ENCODE data around the gene DHRS7. TPM values are rescaled to one million over a fixed set of nuclear protein-coding genes. Genes with fewer than 3 reads are reported as not detected.
A peak's percentile ranks its signal among the peaks of the same experiment; 100 is the strongest.

Gene DHRS7
- total and polyA plus RNA-seq, 9 of the 15 experiments (the other 6 are each of a cell fraction or from before 2014, with no cell fraction given), result 10.2 to 20.1 (median 15.7) TPM

DNA sequence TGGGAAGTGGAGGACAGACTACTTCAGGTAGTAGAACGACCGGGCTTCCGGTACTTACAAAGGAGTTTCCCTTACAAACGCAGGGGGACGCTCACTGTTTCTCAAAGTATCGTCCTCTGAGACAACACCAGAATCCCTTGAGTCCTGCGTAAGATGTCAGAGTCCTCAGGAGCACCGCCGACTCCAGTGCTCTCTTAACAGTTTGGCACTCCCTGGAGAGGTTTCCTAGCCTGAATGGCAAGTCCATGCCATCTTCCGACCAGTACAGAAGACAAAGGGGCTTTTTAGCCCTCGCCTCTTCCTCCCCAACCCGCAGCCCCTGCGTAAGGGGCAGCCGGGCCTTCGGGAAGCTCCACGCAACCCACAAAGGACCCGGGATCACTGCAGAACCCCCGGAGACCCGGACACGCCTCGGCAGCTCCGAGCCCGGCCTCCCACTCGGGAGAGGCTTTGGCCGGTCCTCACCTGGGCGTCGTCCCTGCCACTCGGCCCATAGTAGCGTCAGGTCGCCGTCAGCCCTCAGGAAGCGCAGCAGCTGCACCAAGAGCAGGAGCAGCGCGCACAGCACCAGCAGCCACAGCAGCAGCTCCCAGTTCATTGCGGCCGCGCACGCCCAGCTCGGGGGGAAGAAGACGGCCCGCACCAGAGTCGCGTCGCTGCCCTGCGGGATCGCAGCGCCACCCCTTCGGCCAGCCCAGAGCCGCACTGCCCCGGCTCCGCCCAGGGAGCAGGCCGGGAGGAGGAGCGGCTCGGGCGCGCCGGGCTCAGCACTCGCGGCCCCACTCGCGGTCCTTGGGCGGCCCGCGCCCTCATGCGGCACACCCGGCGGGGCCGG is at the start of gene DHRS7 (continued):
- TF ChIP-seq SIX5 (IDR thresholded peaks at IDR 0.05; ENCODE audit: borderline replicate concordance in 1 of 2, insufficient read depth in 1 of 2, low read depth in 1 of 2, low read length in 2 of 2), result no peak
- no peak for TF ChIP-seq LEF1 (IDR thresholded peaks at IDR 0.05)
- TF ChIP-seq HMG20A (CRISPR knock-in tag; conservative IDR thresholded peaks at IDR 0.05), result no peak
- no peak for TF ChIP-seq ZFP30 (CRISPR knock-in tag; IDR thresholded peaks at IDR 0.05; ENCODE audit: borderline replicate concordance)
- TF ChIP-seq PYGO2 (tag; IDR thresholded peaks at IDR 0.05), result no peak
- TF ChIP-seq KLF13 (tag; IDR thresholded peaks at IDR 0.05; ENCODE audit: borderline replicate concordance, low read depth), result no peak
- peak; percentile 51 for TF ChIP-seq TBP (optimal IDR thresholded peaks at IDR 0.05; ENCODE audit: low read depth, low read length)
- TF ChIP-seq TAL1 (IDR thresholded peaks at IDR 0.05), result no peak
- TF ChIP-seq SMAD1 (IDR thresholded peaks at IDR 0.05; ENCODE audit: low read depth, low read length, partially characterized antibody), result no peak
- TF ChIP-seq, protein P1, sequence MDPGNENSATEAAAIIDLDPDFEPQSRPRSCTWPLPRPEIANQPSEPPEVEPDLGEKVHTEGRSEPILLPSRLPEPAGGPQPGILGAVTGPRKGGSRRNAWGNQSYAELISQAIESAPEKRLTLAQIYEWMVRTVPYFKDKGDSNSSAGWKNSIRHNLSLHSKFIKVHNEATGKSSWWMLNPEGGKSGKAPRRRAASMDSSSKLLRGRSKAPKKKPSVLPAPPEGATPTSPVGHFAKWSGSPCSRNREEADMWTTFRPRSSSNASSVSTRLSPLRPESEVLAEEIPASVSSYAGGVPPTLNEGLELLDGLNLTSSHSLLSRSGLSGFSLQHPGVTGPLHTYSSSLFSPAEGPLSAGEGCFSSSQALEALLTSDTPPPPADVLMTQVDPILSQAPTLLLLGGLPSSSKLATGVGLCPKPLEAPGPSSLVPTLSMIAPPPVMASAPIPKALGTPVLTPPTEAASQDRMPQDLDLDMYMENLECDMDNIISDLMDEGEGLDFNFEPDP (CRISPR knock-in tag; IDR thresholded peaks at IDR 0.05), result no peak
- TF ChIP-seq ZNF75A (CRISPR knock-in tag; IDR thresholded peaks at IDR 0.05), result no peak
- no peak for TF ChIP-seq PHB2 (IDR thresholded peaks at IDR 0.05; ENCODE audit: low read depth)
- no peak for TF ChIP-seq LCOR (CRISPR knock-in tag; IDR thresholded peaks at IDR 0.05)
- TF ChIP-seq GTF2A2 (tag; IDR thresholded peaks at IDR 0.05), result no peak
- no peak for TF ChIP-seq SMARCA5 (IDR thresholded peaks at IDR 0.05)
- TF ChIP-seq ASH1L (IDR thresholded peaks at IDR 0.05; ENCODE audit: borderline replicate concordance, low read depth, partially characterized antibody), result no peak
- TF ChIP-seq RB1 (IDR thresholded peaks at IDR 0.05; ENCODE audit: low read depth), result peak; percentile 55; the same call in 1 of the 2 replicates
- TF ChIP-seq CSDE1 (IDR thresholded peaks at IDR 0.05), result no peak
- no peak for TF ChIP-seq IRF1 (CRISPR knock-in tag; IDR thresholded peaks at IDR 0.05; ENCODE audit: borderline replicate concordance)
- no peak for TF ChIP-seq ZNF280B (CRISPR knock-in tag; IDR thresholded peaks at IDR 0.05)
- TF ChIP-seq, protein P2, sequence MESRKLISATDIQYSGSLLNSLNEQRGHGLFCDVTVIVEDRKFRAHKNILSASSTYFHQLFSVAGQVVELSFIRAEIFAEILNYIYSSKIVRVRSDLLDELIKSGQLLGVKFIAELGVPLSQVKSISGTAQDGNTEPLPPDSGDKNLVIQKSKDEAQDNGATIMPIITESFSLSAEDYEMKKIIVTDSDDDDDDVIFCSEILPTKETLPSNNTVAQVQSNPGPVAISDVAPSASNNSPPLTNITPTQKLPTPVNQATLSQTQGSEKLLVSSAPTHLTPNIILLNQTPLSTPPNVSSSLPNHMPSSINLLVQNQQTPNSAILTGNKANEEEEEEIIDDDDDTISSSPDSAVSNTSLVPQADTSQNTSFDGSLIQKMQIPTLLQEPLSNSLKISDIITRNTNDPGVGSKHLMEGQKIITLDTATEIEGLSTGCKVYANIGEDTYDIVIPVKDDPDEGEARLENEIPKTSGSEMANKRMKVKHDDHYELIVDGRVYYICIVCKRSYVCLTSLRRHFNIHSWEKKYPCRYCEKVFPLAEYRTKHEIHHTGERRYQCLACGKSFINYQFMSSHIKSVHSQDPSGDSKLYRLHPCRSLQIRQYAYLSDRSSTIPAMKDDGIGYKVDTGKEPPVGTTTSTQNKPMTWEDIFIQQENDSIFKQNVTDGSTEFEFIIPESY (CRISPR knock-in tag; IDR thresholded peaks at IDR 0.05), result 0 out of 2 replicates have a peak, but pooled peaks have one; percentile 12
- no peak for TF ChIP-seq ZNF764 (CRISPR knock-in tag; IDR thresholded peaks at IDR 0.05; ENCODE audit: low read depth)
- TF ChIP-seq PHF8 (IDR thresholded peaks at IDR 0.05; ENCODE audit: borderline replicate concordance, low read length), result peak; percentile 73; the same call in 1 of the 2 replicates
- no peak for TF ChIP-seq ZNF134 (CRISPR knock-in tag; conservative IDR thresholded peaks at IDR 0.05)
